Stomach (tissue), 9 donors: Measurements from ENCODE around the gene IDH3B. TPM values are rescaled to one million over a fixed set of nuclear protein-coding genes. Genes with fewer than 3 reads are reported as not detected.

Source experiments
- DNase-seq, 2 donors: peaks; one replicate each; pipeline versions ENCODE4 v3.0.0 to v3.0.0-alpha.2; 2013 to 2019
- H3K27ac ChIP-seq, 5 donors: fragments of 200-600 bp in 4 of 5; sonication (generic) in 4 of 5; one replicate each; pipeline ENCODE4 v1.5.1; 2013 to 2019; ENCODE audit warnings: mild to moderate bottlenecking in 1 of 5, moderate library complexity in 1 of 5
- H3K27me3 ChIP-seq, 3 donors: fragments of 200-600 bp; sonication (generic); one replicate each; pipeline ENCODE4 v1.5.1; 2017 to 2019; ENCODE audit warnings: mixed run types in 1 of 3
- H3K36me3 ChIP-seq, 4 donors: fragments of 200-600 bp; sonication (generic); 1 replicate in 3 of 4; 2 replicates in 1 of 4; pipeline ENCODE4 v1.5.1; 2016 to 2019
- H3K4me1 ChIP-seq, 4 donors: fragments of 200-600 bp; sonication (generic); one replicate each; pipeline ENCODE4 v1.5.1; 2016 to 2019
- H3K4me3 ChIP-seq, 4 donors: fragments of 200-600 bp; sonication (generic) in 3 of 4; one replicate each; pipeline ENCODE4 v1.5.1; 2016 to 2019; ENCODE audit warnings: mild to moderate bottlenecking in 1 of 4
- H3K9me3 ChIP-seq, 4 donors: fragments of 200-600 bp; sonication (generic); one replicate each; pipeline ENCODE4 v1.5.1; 2016 to 2019
- EP300 ChIP-seq: sonication (generic); formaldehyde crosslinking; IDR thresholded peaks from one replicate; pipeline ENCODE4 v1.6.1; 2017; ENCODE audit warnings: antibody characterized with exemption
- POLR2A ChIP-seq, 4 donors: fragments of 450-650 bp; IDR thresholded peaks; one replicate each; pipeline ENCODE4 v1.6.1; 2016; ENCODE audit warnings: antibody characterized with exemption in 4 of 4, control low read depth in 2 of 4, mild to moderate bottlenecking in 1 of 4, moderate library complexity in 1 of 4
- POLR2AphosphoS5 ChIP-seq, 3 donors: sonication (generic); formaldehyde crosslinking; IDR thresholded peaks; one replicate each; pipeline ENCODE4 v1.6.1; 2016; ENCODE audit warnings: antibody characterized with exemption in 3 of 3
- WGBS, 5 donors: extraction: QIAGEN DNeasy Blood & Tissue Kit in 3 of 5; methylation state at CpG; one replicate each; pipeline versions ENCODE4 v1.1.5 to v1.1.7; 2013 to 2018; 5-methylcytosine and 5-hydroxymethylcytosine counted together
- intact Hi-C: fragments of 100-400 bp; cut with DNase I; formaldehyde crosslinking; loops from one replicate; pipeline ENCODE4 v1.15.1; 2023; ENCODE audit warnings: low total_unique reads
- polyA plus RNA-seq, 3 donors: library from polyadenylated mRNA; stranded (reverse); fragments of 200-250 nt; gene quantifications; one replicate each; pipeline ENCODE4 v1.2.3, GENCODE V29; 2013
- total RNA-seq, 5 donors: library from RNA; depleted of rRNA; stranded (reverse); fragments of >200 nt; gene quantifications; one replicate each; pipeline versions ENCODE4 v1.1.0 to v1.2.3, GENCODE V29; 2014 to 2016
- TF ChIP-seq, protein P1 (sequence below), 7 experiments: fragments of 450-650 bp in 4 of 7; fragments of 200-600 bp in 3 of 7; sonication (generic) in 3 of 7; IDR thresholded peaks; one replicate each; pipeline ENCODE4 v1.5.1; 2016 to 2019; ENCODE audit warnings: antibody characterized with exemption in 7 of 7, control low read depth in 2 of 7, mild to moderate bottlenecking in 1 of 7
- donor health status: healthy with polysubstance abuse.
- donor health status: Bipolar disorder and iron deficiency.
- donor health status: healthy.

IDH3B gene
- total and polyA plus RNA-seq, 8 donors: 1.8 to 134 (median 81.1) TPM

GRCh38 chr20:2705931-2706645, 42.1 kb upstream of the IDH3B start:
- Histone ChIP-seq H3K9me3 (no peaks in the 10 kb centered on the region), H3K4me1 (no peaks in the 10 kb centered on the region), H3K36me3 (peaks cover 0 to 18% (median 3%) of the 10 kb centered on the region in 4 donors), H3K27me3 (peaks cover 0 to 10% (median 0%) of the 10 kb centered on the region in 3 donors), H3K4me3 (no peak overlapping the region), H3K27ac (no peak overlapping the region)
- WGBS, 5 donors: 62 to 86% (median 74%) methylated on average over 13 to 14 of the region's 14 CpGs
- intact Hi-C loops: no loop called here
- no peak for DNase-seq
- TF ChIP-seq EP300 (no peak), POLR2AphosphoS5 (IDR thresholded peaks at IDR 0.05) (no peak), POLR2A (IDR thresholded peaks at IDR 0.05) (no peak)
- TF ChIP-seq, protein P1, sequence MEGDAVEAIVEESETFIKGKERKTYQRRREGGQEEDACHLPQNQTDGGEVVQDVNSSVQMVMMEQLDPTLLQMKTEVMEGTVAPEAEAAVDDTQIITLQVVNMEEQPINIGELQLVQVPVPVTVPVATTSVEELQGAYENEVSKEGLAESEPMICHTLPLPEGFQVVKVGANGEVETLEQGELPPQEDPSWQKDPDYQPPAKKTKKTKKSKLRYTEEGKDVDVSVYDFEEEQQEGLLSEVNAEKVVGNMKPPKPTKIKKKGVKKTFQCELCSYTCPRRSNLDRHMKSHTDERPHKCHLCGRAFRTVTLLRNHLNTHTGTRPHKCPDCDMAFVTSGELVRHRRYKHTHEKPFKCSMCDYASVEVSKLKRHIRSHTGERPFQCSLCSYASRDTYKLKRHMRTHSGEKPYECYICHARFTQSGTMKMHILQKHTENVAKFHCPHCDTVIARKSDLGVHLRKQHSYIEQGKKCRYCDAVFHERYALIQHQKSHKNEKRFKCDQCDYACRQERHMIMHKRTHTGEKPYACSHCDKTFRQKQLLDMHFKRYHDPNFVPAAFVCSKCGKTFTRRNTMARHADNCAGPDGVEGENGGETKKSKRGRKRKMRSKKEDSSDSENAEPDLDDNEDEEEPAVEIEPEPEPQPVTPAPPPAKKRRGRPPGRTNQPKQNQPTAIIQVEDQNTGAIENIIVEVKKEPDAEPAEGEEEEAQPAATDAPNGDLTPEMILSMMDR (IDR thresholded peaks at IDR 0.05): no peak

DNA sequence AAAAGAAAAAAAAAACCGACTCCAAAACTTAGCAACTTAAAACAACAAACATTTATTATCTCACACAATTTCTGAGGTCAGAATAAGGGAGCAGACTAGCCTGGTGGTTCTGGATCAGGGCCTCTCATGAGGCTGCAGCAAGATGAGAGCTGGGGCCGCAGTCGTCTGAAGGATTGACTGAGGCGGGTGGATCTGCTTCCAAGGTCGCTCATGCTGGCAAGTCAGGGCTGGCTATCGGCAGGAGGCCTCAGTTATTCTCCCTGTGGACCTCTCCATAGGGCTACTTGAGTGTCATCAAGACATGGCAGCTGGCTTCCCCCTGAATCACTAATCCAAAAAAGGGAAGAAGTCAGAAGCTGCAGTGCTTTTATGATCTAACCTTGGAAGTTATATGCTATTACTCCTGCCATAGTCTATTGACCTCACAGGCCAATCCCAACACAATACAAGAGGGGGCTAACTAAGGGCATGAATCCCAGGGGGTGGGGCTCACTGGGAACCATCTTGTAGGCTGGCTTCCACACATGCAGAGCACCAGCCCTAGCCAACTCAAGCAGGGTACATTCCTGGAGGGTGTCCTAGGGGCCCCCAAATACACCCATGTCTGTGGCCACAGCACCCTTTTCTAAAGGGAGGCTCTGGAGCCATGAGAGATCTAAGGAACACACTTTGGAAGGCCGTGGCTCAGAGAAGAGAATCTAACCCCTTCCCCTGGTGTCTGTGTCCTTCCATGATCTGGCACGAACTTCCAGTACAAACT, 39.9 kb upstream of the IDH3B start:
- Histone ChIP-seq H3K9me3 (no peaks in the 10 kb centered on the region), H3K27me3 (peaks cover 0 to 6% (median 0%) of the 10 kb centered on the region in 3 donors), H3K36me3 (peaks cover 0 to 18% (median 3%) of the 10 kb centered on the region in 4 donors), H3K4me1 (no peaks in the 10 kb centered on the region), H3K27ac (no peak overlapping the region), H3K4me3 (no peak overlapping the region)
- DNase-seq: no peak
- intact Hi-C loops: no loop called here
- TF ChIP-seq POLR2AphosphoS5 (IDR thresholded peaks at IDR 0.05) (no peak), EP300 (no peak), POLR2A (IDR thresholded peaks at IDR 0.05) (no peak)
- TF ChIP-seq, protein P1 (IDR thresholded peaks at IDR 0.05): no peak
- 82 to 89% (median 86%) methylated on average over 8 of the region's 8 CpGs for WGBS, 5 donors

- no peaks in the 10 kb centered on the region for H3K9me3 ChIP-seq
- H3K4me1 ChIP-seq: no peaks in the 10 kb centered on the region
- intact Hi-C loops: no loop called here
- DNase-seq: no peak
- 58 to 79% (median 75%) methylated on average over 5 of the region's 5 CpGs for WGBS, 5 donors
- H3K27ac ChIP-seq: no peak overlapping the region
- H3K4me3 ChIP-seq: no peak overlapping the region
- H3K36me3 ChIP-seq: peaks cover 0 to 10% (median 3%) of the 10 kb centered on the region in 4 donors
- TF ChIP-seq POLR2AphosphoS5 (IDR thresholded peaks at IDR 0.05) (no peak), EP300 (no peak), POLR2A (IDR thresholded peaks at IDR 0.05) (no peak)
- TF ChIP-seq, protein P1 (IDR thresholded peaks at IDR 0.05): no peak
- H3K27me3 ChIP-seq: peaks cover 0 to 18% (median 0%) of the 10 kb centered on the region in 3 donors
Measured at GRCh38 chr20:2701671-2702081, 37.7 kb upstream of the IDH3B start.

DNA sequence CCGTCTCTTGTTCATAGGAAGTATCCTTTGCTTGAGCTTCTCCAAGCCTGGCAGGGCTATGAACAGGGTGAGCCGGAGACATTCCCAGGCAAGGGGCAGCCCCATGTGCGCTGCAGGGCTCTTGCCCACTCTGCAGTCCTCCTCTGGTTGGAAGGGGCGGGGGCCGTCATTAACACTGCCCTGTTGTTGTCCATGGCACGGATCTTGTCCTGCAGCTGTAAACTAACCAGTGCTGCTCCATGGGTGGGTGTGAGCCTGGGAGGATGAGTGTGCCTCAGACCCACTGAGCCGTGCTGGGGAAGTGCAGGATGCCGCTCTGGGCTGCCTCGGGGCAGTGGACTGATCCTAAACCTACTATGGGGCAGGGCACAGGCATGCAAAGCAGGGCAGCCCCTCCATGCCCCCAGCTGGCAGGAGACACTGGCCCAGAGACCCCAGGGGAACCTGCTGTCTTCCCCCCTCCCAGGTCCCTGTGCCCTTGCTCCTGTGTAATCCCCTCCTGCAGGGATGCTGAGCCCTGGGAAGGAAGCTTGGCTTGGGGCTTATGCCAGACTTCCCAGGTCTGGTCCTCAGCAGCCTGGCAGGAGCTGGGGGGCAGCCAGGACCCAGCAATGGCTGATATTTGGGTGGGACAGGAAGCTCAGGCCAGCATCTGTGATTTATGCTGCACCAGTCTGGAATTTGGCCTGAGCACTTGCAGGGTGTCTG, 37.1 kb upstream of the IDH3B start:
- intact Hi-C loops: no loop called here
- Histone ChIP-seq H3K4me1 (no peaks in the 10 kb centered on the region), H3K36me3 (peaks cover 0 to 4% (median 0%) of the 10 kb centered on the region in 4 donors), H3K9me3 (no peaks in the 10 kb centered on the region), H3K27me3 (peaks cover 0 to 21% (median 0%) of the 10 kb centered on the region in 3 donors), H3K4me3 (no peak overlapping the region), H3K27ac (no peak overlapping the region)
- no peak for TF ChIP-seq POLR2A (IDR thresholded peaks at IDR 0.05)
- TF ChIP-seq EP300: no peak
- TF ChIP-seq, protein P1 (IDR thresholded peaks at IDR 0.05): no peak
- no peak for TF ChIP-seq POLR2AphosphoS5 (IDR thresholded peaks at IDR 0.05)
- DNase-seq: no peak
- WGBS, 5 donors: 65 to 74% (median 68%) methylated on average over 5 to 9 of the region's 9 CpGs
